Right lobe of liver (tissue), 4 donors: ENCODE results near the gene TNFRSF21.

Experiments used
- CTCF ChIP-seq, 4 donors: fragments of 200-600 bp in 3 of 4; fragments of 450-650 bp in 1 of 4; IDR thresholded peaks; one replicate each; pipeline versions ENCODE4 v1.5.1 to v1.8.0; 2016 to 2022; ENCODE audit warnings: antibody characterized with exemption in 4 of 4, mild to moderate bottlenecking in 2 of 4
- POLR2A ChIP-seq: fragments of 450-650 bp; IDR thresholded peaks from one replicate; pipeline ENCODE4 v1.6.1; 2017; ENCODE audit warnings: antibody characterized with exemption, mild to moderate bottlenecking
- donor health status: DM: no; HTN: no; CAD: no.
- donor health status: DM: no; HTN: no; CAD: no.
- donor health status: DM: no; HTN: yes; CAD: no.

- no peak for TF ChIP-seq CTCF (IDR thresholded peaks at IDR 0.05)
- TF ChIP-seq POLR2A = no peak
These were observed 63.2 kb downstream of the TNFRSF21 start for GRCh38 chr6:47246551-47246950.
